Stimulated activated CD4-positive, alpha-beta T cell treated with anti-CD3 and anti-CD28 coated beads, Interleukin-4, amount 100 ng/mL, for 1 hour (primary cell): ENCODE data around the gene NEK8.

Experiments
- DNase-seq: peaks from one replicate; pipeline ENCODE4 v3.0.0-alpha.2; 2020

Gene NEK8

GRCh38 chr17:28745786-28746411 lies 17.3 kb downstream of the NEK8 start:
- no peak for DNase-seq

- DNase-seq, result no peak
Observed at GRCh38 chr17:28746611-28747050, 18.0 kb downstream of the NEK8 start.

DNA sequence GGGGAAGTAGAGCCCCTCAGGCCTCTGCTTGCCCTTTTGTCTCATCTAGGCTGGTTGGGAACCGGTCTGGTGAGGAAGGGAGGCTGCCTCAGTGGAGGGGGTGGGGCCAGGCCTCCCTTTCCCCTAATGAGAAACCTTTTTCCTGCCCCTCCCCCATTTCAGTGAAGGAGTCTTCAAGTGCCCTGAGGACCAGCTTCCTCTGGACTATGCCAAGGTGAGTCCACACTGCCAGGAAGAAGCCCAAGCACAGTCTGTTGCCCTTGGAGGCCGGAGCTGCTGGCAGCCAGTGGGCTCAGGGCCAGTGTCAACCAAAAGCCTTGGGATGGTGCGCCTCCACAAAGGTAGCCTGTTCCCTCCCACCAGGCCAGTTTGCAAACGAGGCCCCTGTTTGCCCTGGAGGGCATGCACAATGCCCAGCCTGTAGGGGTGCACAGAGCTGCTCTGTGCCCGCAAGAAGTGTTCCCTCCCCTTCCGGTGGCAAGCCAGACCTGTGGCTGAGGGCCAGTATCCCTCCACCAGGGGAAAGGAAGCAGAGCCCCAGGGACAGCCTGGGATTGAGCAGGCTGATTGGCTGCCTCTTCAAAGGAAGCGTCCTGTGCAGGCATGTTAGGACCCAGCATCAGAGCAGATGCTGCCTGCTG lies 18.6 kb downstream of the NEK8 start:
- DNase-seq, result no peak

DNA sequence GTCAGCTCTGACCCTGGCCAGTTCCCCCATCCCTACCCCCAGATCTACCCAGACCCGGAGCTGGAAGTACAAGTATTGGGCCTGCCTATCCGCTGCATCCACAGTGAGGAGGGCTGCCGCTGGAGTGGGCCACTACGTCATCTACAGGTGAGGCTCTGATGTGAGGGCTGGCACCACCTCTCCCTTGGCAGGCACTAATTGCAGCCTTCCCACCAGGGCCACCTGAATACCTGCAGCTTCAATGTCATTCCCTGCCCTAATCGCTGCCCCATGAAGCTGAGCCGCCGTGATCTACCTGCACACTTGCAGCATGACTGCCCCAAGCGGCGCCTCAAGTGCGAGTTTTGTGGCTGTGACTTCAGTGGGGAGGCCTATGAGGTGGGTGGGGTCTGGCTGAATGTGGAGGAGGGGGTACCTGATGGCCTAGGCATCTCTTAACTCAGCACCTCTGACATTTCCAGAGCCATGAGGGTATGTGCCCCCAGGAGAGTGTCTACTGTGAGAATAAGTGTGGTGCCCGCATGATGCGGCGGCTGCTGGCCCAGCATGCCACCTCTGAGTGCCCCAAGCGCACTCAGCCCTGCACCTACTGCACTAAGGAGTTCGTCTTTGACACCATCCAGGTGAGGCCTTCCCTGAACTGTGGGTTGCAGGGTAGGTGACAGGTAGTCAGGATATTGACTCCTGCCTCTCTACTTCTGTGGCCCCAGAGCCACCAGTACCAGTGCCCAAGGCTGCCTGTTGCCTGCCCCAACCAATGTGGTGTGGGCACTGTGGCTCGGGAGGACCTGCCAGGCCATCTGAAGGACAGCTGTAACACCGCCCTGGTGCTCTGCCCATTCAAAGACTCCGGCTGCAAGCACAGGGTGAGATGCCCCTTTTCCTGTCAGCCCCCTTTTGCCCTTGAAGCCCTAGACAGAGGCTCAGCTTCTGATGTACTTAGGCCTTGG lies 19.5 kb downstream of the NEK8 start:
- DNase-seq, result no peak

DNA sequence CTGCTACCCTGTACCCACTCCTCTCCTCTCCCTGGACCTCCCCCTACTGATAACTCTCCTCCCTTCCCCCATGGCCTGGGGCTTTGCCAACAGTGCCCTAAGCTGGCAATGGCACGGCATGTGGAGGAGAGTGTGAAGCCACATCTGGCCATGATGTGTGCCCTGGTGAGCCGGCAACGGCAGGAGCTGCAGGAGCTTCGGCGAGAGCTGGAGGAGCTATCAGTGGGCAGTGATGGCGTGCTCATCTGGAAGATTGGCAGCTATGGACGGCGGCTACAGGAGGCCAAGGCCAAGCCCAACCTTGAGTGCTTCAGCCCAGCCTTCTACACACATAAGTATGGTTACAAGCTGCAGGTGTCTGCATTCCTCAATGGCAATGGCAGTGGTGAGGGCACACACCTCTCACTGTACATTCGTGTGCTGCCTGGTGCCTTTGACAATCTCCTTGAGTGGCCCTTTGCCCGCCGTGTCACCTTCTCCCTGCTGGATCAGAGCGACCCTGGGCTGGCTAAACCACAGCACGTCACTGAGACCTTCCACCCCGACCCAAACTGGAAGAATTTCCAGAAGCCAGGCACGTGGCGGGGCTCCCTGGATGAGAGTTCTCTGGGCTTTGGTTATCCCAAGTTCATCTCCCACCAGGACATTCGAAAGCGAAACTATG lies 20.4 kb downstream of the NEK8 start:
- DNase-seq, result no peak

DNA sequence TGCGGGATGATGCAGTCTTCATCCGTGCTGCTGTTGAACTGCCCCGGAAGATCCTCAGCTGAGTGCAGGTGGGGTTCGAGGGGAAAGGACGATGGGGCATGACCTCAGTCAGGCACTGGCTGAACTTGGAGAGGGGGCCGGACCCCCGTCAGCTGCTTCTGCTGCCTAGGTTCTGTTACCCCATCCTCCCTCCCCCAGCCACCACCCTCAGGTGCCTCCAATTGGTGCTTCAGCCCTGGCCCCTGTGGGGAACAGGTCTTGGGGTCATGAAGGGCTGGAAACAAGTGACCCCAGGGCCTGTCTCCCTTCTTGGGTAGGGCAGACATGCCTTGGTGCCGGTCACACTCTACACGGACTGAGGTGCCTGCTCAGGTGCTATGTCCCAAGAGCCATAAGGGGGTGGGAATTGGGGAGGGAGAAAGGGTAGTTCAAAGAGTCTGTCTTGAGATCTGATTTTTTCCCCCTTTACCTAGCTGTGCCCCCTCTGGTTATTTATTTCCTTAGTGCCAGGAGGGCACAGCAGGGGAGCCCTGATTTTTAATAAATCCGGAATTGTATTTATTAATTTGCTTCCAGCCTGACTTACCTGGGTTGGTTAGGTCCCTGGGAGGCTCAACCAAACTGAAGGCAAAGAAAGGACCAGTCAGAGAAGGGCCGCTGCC lies 21.1 kb downstream of the NEK8 start:
- DNase-seq, result no peak

DNA sequence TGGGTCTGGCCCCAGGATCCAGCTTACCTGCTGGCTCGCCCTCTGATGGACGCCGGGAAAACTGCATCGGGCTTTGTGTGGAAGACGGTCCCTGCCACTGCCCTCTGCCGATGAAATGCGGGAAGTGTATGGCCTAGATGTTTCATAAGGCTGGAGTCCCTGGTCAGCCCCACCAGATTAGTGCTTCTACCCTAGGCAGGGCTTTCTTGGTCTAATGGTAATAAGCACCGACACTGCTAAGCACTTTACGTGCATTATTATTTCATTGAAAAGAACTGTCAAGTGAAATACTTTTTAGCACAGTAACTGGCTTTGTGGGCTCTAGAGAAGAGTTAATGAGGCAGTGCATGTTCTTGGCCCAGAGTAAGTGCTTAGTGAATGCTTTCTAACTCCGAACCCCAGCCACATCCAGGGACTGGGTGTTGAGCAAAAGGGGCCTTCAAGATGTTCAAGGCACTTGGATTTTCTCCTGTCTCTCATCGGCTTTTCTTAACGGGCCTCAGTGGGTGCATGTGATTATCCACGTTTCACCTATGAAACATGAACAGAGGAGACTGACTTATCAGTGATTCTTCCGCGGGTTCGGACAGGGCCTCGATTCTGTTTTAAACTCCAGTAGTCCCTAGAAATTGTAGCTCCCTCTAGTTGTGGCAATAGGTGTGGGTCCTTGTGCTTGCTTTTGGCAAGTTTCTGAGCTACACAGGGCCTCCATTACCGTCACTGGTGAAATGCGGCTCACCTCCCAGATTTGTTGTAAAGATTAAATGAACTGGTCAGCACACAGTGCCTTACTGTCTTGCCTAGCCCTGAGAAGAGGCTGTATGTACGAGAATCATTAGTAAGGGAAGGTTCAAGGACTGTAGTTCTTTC lies 21.8 kb downstream of the NEK8 start:
- peak; percentile 89 for DNase-seq

DNA sequence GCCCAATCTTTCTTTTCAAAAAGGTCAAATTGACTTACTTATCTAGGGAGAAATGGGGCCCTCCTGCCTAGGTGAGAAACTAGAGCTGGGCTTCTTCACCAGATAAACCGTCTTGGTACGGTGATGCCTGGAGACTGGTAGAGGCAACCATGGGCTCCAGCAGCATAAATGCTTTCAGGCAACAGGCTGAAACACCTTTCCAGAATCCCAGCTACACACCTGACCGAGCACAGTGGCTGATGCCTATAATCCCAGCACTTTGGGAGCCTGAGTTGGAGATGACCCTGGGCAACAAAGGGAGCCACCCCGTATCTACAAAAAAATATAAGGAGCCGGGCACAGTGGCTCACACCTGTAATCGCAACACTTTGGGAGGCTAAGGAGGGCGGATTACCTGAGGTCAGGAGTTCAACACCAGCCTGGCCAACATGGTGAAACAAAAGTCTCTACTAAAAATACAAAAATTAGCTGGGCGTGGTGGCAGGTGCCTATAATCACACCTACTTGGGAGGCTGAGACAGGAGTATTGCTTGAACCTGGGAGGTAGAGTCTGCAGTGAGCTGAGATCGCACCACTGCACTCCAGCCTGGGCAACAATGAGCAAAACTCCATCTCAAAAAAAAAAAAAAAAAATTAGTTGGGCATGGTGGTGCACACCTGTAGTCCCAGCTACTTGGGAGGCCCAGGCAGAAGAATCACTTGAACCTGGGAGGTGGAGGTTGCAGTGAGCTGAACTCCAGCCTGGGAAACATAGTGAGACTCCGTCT lies 23.2 kb downstream of the NEK8 start:
- DNase-seq, result no peak

- no peak for DNase-seq
Observed at GRCh38 chr17:28755486-28755885, 26.9 kb downstream of the NEK8 start.

DNA sequence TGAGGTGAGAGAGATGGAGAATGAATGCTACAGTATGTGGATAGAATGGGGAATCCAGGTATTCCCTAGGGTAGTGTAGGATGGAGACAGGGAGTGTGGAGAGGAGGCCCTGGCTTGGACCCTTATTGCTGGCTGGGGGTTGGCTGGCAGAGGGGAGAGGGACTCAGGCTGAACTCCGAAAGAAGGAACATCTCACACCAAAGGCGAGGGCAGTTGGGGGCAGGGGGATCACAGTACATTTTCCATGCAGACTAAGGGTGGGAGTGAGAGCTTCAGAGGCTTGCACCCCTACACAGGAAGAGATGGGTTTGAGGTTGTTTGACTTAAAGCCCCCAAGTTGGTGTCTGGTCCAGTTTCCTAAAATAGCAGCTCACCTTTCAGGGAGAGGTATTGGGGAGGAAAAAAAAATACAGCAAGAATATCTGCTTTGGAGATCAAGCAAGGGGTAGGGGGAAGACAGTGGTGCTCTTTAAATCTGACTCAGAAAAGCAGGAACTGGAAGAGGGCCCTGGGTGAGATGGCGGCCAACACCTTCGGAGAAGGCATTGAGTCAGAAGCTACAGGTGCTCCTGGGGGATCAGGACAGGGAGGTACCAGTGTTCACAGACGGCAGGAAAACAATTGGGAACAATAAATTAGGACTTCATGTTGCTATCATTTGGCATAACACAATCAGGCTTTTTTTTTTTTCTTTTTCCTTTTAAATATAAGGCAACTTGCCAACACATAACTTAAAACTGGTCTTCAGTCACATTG lies 27.6 kb downstream of the NEK8 start:
- no peak for DNase-seq

DNA sequence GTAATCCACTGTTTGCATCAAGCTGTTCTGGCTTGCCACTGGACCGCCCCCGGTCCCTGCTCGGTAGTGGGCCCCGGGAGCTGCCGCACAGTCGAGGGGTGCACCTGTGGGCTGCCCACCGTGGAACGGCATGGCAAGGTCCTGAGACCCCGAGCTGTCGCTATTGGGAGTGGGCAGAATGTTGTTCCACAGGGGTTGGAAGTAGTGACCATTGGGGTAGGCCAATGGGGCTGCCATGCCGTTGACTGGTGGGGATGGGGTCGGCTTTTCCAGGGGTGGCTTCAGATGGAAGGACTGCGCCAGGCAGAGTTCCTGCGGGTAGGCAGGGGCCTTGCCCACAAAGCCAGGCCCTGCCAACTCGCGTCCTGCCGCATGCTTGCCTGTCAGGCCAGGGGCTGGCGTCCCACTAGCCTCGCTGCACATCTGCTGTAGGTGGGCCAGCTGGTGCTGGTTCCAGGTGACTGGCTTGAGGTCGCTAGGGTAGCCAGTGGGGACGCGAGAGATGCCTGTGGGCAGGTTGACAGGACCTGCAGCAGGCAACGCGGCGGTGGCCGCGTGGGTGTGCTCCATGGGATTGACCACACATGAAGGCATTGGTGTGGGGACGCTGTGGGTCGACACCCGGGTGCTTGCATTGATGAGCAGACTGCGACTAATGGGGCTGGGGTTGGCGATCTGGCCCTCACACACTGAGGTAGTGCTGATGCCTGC lies 30.0 kb downstream of the NEK8 start:
- DNase-seq, result no peak

DNA sequence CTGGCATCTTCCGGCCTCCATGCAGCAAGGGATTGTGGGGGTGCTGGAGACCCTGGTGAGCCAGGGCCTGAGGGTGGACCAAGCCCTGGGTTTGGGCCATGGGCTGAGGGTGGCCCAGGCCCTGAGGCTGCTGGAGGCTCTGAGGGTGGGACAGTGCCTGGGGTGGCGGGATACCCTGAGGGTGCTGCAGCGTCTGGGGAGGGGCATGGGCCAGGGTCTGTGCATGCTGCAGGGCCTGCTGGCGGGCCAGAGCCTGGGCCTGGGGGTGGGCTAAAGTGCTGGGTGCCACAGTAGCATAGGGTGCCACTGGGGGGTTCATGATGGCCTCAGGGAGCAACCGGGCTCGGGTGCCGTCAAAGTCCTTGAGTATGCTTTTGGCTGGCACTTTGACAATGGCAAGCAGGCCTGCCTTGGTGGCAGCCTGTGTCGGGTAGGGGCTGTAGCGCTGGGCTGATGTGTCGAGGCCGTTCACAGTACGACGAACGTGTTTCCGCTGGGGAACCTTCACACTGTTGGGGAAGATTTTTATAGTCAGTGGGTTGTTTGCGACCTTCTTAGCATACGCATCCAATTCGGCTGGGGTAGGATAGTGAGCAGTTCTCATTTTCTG lies 30.8 kb downstream of the NEK8 start:
- DNase-seq, result no peak

- DNase-seq, result no peak
Observed at GRCh38 chr17:28760601-28761562, 32.3 kb downstream of the NEK8 start.

DNA sequence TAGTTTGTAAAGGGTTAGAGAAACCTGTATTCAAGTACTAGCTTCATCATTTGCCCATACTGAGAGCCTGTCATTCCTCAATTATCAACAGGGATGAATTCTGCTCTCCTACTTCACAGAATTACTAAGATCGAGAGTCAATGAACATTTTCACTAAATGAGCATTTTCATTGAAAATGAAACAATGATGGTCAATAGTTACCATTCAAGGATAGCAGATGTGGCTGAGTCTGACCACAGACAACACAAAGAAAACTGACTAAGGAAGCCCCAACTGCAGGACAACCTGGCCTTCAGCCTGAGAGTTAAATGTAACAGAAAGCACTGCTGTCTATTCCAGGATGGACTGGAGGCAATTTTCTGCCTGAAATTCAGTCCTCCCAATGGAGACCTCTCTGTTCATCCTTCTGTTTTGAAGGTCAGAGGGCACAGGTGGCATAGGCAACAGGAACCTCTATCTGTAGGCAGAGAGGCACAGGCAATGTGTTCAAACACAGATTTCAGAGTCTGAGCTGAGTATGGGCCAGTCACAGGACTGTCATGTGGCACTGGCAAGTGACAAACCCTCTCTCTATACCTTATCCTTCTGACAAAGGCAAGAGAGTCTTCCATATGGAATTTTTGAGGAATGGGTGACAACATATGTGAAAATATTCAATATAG lies 34.7 kb downstream of the NEK8 start:
- DNase-seq, result no peak

GRCh38 chr17:28763804-28764266 lies 35.2 kb downstream of the NEK8 start:
- peak; percentile 73 for DNase-seq

DNA sequence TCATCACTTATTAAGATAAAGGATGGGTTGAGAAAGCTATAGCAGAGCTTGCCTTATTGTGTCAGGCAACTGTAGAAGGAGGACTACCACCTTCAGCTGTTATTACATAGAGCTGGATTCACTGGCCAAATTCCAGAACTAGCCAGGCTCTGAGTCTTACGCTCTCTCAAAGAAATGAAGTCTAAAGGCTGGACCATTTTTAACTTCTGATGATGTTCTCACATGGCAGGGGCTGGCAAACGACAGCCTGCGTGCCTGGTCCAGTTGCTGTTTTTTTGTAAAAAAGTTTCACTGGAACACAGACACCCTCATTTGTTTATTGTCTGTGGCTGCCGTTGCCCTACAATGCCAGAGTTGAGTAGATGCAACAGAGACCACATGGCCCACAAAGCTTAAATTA lies 36.5 kb downstream of the NEK8 start:
- DNase-seq, result no peak

- DNase-seq, result no peak
Observed at GRCh38 chr17:28773736-28774135, 45.1 kb downstream of the NEK8 start.
